Raji (cell line): ENCODE measurements around the gene CYB5A.

Experiments used
- POLR2A ChIP-seq: IDR thresholded peaks from 2 replicates; pipeline ENCODE4 v1.6.1; 2011; ENCODE audit warnings: low read depth, low read length, control low read depth; ENCODE audit not compliant: insufficient read depth

Gene CYB5A

DNA sequence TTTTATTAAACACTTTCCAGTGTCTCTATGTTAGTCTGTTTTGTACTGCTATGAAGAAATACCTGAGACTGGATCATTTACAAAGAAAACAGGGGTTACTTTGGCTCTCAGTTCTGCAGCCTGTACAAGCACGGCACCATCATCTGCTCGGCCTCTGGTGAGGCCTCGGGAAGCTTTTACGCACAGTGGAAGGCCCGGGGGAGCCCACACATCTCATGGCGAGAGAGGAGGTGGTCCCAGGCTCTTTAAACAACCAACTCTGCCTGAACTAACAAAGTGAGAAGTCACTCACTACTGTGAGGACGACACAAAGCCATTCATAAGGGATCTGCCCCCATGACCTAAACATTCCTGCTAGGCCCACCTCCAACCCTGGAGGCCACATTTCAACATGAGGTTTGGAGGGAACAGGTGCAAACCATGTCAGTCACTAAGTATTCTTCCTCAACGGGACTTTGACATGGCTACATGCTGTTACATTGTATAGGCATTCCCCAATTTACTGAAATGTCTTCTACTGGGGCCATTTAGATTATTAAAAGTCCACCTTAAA, 26.1 kb downstream of the CYB5A start:
- TF ChIP-seq POLR2A = no peak

DNA sequence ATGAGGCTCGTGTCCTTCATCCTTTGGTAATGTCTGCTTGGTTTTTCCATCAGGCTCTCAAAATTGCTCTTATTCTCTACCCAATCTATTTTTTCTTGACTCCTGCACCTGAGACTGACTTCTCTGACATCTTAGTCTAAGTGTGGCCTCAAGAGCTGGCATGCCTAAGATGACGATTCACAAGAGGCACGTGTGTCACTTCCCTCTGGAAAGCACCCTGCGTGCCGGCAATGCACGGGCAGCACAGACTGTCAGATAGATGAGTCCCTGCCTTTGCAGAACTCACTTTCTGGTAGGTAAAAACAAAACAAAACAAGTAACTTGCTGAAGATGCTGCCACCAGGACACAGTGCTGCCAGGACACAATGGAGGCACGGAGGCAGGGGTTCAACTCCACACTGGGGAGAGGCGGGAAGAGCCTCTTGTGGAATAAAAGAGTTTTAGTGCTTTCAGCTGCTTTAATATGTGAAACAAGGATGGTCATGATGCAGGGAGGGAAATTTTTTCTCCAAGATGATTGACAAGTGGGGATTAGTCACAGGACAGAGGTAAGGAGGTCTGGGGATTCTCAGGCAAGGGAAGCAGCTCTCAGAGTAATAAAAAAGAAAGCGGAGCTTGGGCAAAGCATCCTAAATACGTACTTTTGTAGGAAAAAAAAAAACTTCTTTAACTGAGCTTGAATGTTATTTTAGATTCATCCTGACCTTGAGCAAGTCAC, 27.3 kb downstream of the CYB5A start:
- TF ChIP-seq POLR2A = no peak

- no peak for TF ChIP-seq POLR2A
These were observed 30.6 kb downstream of the CYB5A start for GRCh38 chr18:74261053-74261713.

GRCh38 chr18:74259347-74259746, 32.4 kb downstream of the CYB5A start:
- TF ChIP-seq POLR2A = no peak

DNA sequence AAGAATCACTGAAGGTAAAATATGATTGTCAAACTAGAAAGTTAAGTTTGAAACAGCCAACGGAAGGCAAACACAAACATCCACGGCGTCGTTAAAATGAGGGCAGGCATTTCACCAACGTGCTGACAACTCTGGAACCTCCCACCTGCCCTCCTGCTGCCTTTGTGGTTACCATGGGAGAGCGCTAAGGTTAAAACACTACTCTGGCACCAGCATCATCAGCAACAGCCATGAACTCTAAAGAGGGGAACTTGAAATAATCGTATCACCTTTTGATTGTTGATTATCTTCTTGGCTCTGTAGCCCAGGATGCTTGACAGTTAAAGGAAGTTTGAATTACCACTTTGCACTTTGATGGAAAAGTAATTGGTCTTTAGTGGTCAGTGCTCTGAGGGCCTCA, 34.7 kb downstream of the CYB5A start:
- TF ChIP-seq POLR2A = no peak

DNA sequence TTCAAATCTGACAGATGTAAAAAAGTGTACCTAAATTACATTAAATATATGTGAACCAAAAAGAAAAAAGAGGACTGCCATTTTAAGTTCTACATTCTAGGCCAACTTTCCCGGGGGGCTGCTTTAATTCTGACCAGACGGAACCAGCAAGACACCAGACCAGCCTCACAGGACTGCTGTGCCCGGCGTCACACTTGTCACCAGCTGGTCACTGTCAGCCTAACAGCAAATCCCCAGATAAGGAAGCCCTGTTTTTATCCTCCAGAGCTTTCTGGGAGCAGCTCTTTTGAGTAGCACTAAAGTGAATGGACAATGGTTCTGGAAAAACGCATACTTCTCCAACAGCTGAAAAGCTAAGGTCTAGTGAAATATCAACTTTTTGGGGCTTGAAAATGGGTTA, 35.6 kb downstream of the CYB5A start:
- no peak for TF ChIP-seq POLR2A

- no peak for TF ChIP-seq POLR2A
These were observed 36.6 kb downstream of the CYB5A start for GRCh38 chr18:74255131-74255616.

DNA sequence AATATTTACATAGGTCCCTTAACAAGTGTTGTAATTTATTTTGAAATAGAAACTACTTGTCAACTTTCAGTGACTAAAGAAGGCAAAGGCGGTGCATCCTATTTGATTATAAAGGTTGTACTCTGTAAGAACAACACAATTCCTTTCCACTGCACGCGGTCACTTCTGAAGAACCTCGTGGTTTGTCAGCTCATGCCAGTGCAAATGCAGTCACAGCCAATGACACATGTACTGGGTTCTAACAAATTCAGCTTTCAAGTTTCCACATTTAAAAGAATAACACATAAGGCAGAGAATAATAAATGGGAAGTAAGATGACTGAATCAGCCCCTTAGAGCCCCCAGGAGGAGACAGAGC, 39.7 kb downstream of the CYB5A start:
- TF ChIP-seq POLR2A = no peak

GRCh38 chr18:74251297-74252038, 40.3 kb downstream of the CYB5A start:
- no peak for TF ChIP-seq POLR2A

DNA sequence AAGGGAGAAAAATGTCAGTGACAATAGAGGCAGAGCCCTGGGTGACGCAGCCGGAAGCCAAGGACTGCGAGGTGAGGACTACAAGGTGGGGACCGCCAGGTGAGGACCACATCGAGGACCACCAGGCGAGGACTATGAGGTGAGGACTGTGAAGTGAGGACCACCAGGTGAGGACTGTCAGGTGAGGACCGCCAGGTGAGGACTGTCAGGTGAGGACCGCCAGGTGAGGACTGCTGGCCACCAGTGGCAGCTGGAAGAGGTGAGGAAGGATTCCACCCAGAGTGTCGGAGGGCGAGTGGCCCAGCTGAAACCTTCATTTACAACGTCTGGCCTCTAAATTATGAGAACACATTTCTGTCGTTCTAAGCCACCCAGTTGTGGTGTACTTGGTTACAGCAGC, 41.6 kb downstream of the CYB5A start:
- no peak for TF ChIP-seq POLR2A

DNA sequence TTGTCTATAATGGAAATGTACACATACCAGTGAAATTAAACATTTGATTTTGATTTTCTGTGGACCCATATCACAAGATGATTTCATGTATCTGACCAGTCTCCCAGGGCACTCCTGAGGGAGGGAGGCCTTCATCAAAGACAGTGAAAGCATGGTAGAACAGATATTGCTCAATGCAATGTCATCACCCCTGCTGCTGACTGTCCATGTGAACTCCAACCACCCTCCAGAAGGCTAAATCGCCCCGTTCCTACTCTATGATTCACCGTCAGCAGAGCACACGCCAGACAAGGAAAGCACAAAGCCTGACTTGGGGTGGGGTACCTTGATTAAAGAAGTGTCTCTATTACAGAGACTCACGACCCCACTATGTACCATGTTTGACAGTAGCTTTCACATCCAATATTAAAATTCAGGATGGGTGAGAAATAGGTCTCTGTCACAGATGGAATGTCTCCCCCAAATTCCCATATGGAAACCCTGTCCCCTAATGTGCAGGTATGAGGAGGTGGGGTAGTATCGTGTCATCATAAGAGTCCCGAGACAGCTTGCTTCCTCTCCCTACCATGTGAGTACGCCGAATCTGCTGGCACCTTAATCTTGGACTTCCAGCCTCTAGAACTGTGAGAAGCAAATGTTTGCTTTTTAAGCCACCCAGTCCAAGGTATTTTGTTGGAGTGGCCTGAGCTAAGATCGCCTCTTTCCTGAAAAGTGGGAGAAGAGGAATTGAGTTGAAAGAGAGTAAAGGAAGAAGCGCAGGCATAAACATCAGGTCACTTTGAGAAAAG, 42.4 kb downstream of the CYB5A start:
- TF ChIP-seq POLR2A = no peak

DNA sequence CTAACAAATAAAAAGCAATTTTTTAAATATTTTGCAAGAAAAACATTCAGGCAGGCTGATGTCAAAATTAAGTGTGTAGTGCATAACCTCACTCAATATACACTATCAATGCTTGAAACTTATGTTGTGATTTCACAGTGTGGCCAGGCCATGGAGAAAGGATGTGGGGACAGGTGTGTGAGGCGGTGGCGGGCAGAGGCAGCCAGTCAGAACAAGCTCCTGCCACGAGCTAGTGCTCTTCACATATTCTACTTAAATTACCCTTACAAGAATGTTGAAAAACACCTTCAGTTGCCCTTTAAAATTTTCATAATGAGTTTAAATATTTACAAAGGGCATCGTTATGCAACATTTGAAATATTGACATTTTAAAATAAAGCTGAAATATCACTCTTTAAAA, 43.2 kb downstream of the CYB5A start:
- no peak for TF ChIP-seq POLR2A

DNA sequence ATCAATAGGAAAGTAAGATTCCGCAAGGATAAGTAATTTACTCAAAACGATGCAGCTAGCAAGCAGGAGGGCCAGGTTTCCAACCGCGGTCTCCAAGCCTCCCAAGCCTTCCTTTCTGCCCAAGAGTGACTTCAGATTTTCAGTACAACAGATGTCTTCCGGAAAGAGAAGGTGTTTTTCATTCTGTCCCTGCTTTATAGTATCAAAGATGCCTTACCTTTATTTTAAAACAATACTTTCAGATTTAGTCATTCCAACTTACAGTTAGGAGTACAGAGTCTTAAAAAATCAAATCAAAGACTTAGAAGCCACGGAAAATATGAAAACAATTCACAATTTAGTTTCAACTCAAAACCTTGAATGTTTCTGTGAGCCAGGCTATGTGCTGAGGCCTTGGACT, 43.6 kb downstream of the CYB5A start:
- TF ChIP-seq POLR2A = no peak

DNA sequence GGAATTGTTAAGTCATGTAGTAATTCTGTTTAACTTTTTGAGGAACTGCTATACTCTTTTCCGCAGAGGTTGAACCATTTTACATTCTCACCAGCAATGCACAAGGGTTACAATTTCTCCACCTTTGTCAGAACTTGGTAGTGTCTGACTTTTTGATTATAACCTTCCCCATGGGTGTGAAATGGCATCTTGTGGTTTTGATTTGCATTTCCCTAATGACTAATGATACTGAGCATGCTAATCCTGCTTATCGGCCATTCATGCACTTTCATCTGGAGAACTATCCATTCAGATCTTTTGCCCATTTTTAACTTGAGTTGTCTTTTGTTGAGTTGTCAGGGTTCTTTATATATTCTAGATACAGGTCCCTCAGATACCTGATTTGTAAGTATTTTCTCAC, 47.2 kb downstream of the CYB5A start:
- TF ChIP-seq POLR2A = no peak

- TF ChIP-seq POLR2A = no peak
These were observed 48.6 kb downstream of the CYB5A start for GRCh38 chr18:74243127-74243526.
